ENCODE measurements around the gene CBFB. TPM values are rescaled to one million over a fixed set of nuclear protein-coding genes. Genes with fewer than 3 reads are reported as not detected.

Gene CBFB
- polyA plus RNA-seq, 2 donors = 15.3 to 17.0 TPM

DNA sequence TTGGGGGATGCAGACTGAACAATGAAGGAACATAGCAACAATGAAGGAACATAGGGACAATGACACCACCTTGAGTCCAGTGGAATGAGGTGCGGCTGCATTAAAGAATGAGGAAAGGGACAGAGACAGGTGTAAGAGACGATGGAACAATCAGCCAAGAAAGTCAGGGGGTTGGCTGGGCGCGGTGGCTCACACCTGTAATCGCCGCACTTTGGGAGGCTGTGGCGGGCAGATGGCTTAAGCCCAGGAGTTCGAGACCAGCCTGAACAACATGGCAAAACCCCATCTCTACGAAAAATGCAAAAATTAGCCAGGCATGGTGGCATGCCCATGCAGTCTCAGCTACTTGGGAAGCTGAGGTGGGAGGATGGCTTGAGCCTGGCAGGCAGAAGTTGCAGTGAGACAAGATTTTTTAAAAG, 13.6 kb upstream of the CBFB start:
- Histone ChIP-seq H3K4me3 (ENCODE audit: low read depth in 1 of 2, low read length in 2 of 2) (no peak overlapping the region), H3K27ac (ENCODE audit: low read depth in 2 of 2, low read length in 1 of 2) (no peak overlapping the region), H3K27me3 (ENCODE audit: control insufficient read depth in 1 of 2, insufficient read depth in 2 of 2, low read length in 2 of 2) (no peaks in the 10 kb centered on the region), H3K36me3 (ENCODE audit: control insufficient read depth in 2 of 2, insufficient read depth in 2 of 2, low read length in 1 of 2) (no peaks in the 10 kb centered on the region), H3K4me1 (ENCODE audit: control insufficient read depth in 2 of 2, insufficient read depth in 2 of 2, low read length in 1 of 2) (peaks cover 9 to 10% of the 10 kb centered on the region in 2 donors), H3K9me3 (ENCODE audit: control insufficient read depth in 2 of 2, insufficient read depth in 1 of 2, low read depth in 1 of 2, low read length in 1 of 2) (no peaks in the 10 kb centered on the region)
- 91 to 94% methylated on average over 9 of the region's 9 CpGs for WGBS, 2 donors

DNA sequence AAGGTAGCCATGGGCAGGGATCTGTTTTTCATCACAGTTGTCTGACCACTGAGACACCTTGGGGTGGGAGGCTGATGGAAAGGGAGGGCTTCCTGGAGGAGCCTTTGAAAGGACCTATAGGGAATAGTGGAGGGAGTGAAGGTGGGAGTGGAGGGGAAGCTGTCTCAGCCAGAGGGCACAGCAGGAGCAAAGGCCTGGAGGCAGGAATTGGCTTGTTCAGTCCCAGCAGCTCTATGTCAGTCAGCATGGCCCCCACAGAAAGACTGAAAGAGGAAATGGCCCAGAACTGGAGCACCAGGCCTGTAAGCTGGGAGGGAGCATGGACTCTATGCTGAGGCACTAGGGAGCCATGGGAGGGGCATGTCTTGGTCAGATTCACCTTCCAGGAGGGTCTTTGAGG, 12.8 kb upstream of the CBFB start:
- Histone ChIP-seq H3K36me3 (ENCODE audit: control insufficient read depth in 2 of 2, insufficient read depth in 2 of 2, low read length in 1 of 2) (no peaks in the 10 kb centered on the region), H3K4me1 (ENCODE audit: control insufficient read depth in 2 of 2, insufficient read depth in 2 of 2, low read length in 1 of 2) (peaks cover 9 to 10% of the 10 kb centered on the region in 2 donors), H3K27ac (ENCODE audit: low read depth in 2 of 2, low read length in 1 of 2) (no peak overlapping the region), H3K4me3 (ENCODE audit: low read depth in 1 of 2, low read length in 2 of 2) (no peak overlapping the region), H3K9me3 (ENCODE audit: control insufficient read depth in 2 of 2, insufficient read depth in 1 of 2, low read depth in 1 of 2, low read length in 1 of 2) (no peaks in the 10 kb centered on the region), H3K27me3 (ENCODE audit: control insufficient read depth in 1 of 2, insufficient read depth in 2 of 2, low read length in 2 of 2) (no peaks in the 10 kb centered on the region)

DNA sequence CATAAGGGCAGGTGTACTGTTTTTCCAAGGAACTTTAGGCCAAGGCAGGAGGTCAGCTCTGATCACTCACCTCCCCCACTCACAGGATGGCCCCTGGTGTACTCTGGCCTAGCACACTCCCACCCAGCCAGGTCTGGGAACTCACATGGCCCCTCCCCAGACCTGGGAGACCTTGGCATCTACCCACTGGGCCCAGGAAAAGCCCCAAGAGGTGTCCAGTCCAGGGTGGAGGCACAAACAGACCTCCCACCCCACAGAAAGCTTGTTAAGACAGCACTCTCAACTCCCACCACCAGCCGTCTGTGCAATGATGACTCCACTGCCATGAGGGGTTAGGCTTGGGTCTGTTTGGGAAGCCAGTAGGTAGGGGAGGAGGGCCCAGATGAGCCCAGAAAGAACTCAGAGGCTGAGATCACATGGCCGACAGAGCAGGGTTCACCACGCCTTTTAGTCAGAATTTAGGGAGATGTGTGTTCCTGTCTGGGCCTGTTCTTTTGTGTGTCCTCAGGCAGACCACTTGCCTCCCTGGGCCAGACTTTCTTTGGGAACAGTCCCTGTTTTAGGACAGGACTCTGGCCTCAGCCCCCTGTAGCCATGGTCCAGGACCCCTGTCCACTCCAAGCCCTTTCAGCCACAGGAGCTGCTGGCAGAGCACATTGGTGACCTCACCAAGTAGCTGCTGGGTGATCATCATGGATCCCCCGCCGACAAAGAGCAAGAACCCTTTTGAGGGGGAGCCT, 12.1 kb upstream of the CBFB start:
- no peaks in the 10 kb centered on the region for H3K36me3 ChIP-seq (ENCODE audit: control insufficient read depth in 2 of 2, insufficient read depth in 2 of 2, low read length in 1 of 2)
- no peaks in the 10 kb centered on the region for H3K27me3 ChIP-seq (ENCODE audit: control insufficient read depth in 1 of 2, insufficient read depth in 2 of 2, low read length in 2 of 2)
- H3K9me3 ChIP-seq (ENCODE audit: control insufficient read depth in 2 of 2, insufficient read depth in 1 of 2, low read depth in 1 of 2, low read length in 1 of 2) = no peaks in the 10 kb centered on the region
- WGBS, 2 donors = 65 to 72% methylated on average over 5 of the region's 5 CpGs
- no peak overlapping the region for H3K4me3 ChIP-seq (ENCODE audit: low read depth in 1 of 2, low read length in 2 of 2)
- no peak overlapping the region for H3K27ac ChIP-seq (ENCODE audit: low read depth in 2 of 2, low read length in 1 of 2)
- H3K4me1 ChIP-seq (ENCODE audit: control insufficient read depth in 2 of 2, insufficient read depth in 2 of 2, low read length in 1 of 2) = peaks cover 9 to 10% of the 10 kb centered on the region in 2 donors

DNA sequence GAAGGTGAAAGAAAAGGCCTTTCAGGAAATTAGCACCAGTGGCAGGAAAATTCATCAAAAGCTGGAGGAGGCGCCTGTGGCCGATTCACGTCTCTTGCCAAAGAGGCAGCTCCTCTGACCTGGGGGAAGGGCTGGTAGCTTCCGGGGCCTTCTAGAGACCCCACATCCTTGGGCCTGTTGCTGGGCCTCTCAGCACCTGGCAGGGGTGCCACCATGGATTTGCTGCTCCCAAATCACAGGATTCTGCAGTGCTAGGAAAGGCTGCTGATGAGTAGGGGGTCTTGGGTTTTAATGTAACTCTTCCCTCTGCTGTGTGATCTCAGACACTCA, 11.6 kb upstream of the CBFB start:
- 81 to 90% methylated on average over 4 of the region's 4 CpGs for WGBS, 2 donors
- no peak overlapping the region for H3K4me3 ChIP-seq (ENCODE audit: low read depth in 1 of 2, low read length in 2 of 2)
- H3K4me1 ChIP-seq (ENCODE audit: control insufficient read depth in 2 of 2, insufficient read depth in 2 of 2, low read length in 1 of 2) = peaks cover 9 to 10% of the 10 kb centered on the region in 2 donors
- no peaks in the 10 kb centered on the region for H3K36me3 ChIP-seq (ENCODE audit: control insufficient read depth in 2 of 2, insufficient read depth in 2 of 2, low read length in 1 of 2)
- H3K9me3 ChIP-seq (ENCODE audit: control insufficient read depth in 2 of 2, insufficient read depth in 1 of 2, low read depth in 1 of 2, low read length in 1 of 2) = no peaks in the 10 kb centered on the region
- H3K27ac ChIP-seq (ENCODE audit: low read depth in 2 of 2, low read length in 1 of 2) = no peak overlapping the region
- no peaks in the 10 kb centered on the region for H3K27me3 ChIP-seq (ENCODE audit: control insufficient read depth in 1 of 2, insufficient read depth in 2 of 2, low read length in 2 of 2)

DNA sequence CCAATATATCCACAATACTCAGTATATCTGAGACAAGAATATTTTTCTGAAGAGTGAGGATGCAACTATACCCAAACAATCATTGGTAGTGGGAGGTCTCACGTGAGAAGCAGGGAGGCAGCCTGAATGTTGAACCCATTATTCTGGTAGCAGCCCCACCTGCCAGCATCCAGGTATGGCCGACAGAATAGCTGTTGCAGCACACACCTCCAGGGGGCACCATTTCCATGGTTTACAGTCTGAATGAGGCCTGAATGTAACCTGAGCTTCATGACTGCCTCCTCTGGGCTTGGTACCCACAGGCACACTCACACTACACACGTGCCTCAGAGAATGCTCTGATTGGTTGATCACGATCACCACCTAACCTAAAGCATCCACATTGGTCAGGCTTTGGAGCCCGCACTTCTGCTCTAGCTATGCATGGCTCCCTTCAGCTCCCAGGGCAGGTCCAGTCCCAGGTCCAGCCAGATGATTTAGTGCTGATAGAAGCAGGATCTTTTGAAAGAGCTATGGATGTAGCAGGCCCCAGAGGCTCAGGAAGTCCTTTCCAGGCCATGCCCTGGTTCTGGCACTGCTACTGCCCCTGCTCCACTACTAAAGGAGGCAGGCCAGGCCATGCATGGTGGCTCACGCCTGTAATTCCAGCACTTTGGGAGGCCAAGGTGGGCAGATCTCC, 11.0 kb upstream of the CBFB start:
- Histone ChIP-seq H3K27ac (ENCODE audit: low read depth in 2 of 2, low read length in 1 of 2) (no peak overlapping the region), H3K27me3 (ENCODE audit: control insufficient read depth in 1 of 2, insufficient read depth in 2 of 2, low read length in 2 of 2) (no peaks in the 10 kb centered on the region), H3K9me3 (ENCODE audit: control insufficient read depth in 2 of 2, insufficient read depth in 1 of 2, low read depth in 1 of 2, low read length in 1 of 2) (no peaks in the 10 kb centered on the region), H3K36me3 (ENCODE audit: control insufficient read depth in 2 of 2, insufficient read depth in 2 of 2, low read length in 1 of 2) (no peaks in the 10 kb centered on the region), H3K4me3 (ENCODE audit: low read depth in 1 of 2, low read length in 2 of 2) (no peak overlapping the region), H3K4me1 (ENCODE audit: control insufficient read depth in 2 of 2, insufficient read depth in 2 of 2, low read length in 1 of 2) (peaks cover 9 to 10% of the 10 kb centered on the region in 2 donors)
- WGBS, 2 donors = 25 to 31% methylated on average over 6 of the region's 6 CpGs

DNA sequence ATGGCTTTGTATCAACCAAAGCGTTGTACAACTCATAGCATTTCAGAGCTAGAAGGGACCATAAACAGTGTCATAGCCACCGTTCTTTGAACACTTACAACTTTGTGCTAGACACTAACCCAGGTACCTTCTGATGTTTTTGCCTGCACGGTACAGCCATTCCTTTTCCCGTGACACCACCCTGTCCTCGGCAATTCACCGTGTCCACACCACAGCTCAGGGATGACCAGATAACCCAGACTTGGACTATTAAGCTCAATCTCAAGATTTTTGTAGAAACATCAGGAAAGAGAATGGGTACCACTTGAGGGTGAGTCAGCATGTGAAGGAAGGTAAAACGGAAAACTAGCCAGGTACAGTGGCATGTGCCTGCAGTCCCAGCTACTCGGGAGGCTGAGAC, 9.8 kb upstream of the CBFB start:
- no peak overlapping the region for H3K4me3 ChIP-seq (ENCODE audit: low read depth in 1 of 2, low read length in 2 of 2)
- H3K27ac ChIP-seq (ENCODE audit: low read depth in 2 of 2, low read length in 1 of 2) = no peak overlapping the region
- no peaks in the 10 kb centered on the region for H3K9me3 ChIP-seq (ENCODE audit: control insufficient read depth in 2 of 2, insufficient read depth in 1 of 2, low read depth in 1 of 2, low read length in 1 of 2)
- no peaks in the 10 kb centered on the region for H3K36me3 ChIP-seq (ENCODE audit: control insufficient read depth in 2 of 2, insufficient read depth in 2 of 2, low read length in 1 of 2)
- peaks cover 3 to 4% of the 10 kb centered on the region in 2 donors for H3K4me1 ChIP-seq (ENCODE audit: control insufficient read depth in 2 of 2, insufficient read depth in 2 of 2, low read length in 1 of 2)
- no peaks in the 10 kb centered on the region for H3K27me3 ChIP-seq (ENCODE audit: control insufficient read depth in 1 of 2, insufficient read depth in 2 of 2, low read length in 2 of 2)
- WGBS, 2 donors = 82 to 84% methylated on average over 8 of the region's 8 CpGs

DNA sequence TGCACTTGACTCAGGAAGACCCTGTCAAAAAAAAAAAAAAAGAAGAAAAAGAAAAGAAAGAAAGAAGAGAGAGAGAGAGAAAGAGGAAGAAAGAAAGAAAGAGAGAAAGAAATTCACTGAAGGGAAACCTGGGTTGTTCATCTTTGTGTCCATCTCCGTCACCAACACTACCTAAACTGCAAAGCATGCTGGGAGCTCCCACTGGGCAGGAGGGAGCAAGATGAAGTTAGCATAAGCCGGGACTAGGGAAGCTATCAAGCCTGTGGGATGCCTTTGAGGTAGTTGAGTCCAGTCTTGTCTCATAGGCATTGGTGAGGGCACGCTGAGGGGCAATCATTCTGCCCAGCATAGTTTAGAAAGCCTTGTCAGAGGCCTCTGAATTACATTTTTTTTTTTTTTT, 7.6 kb upstream of the CBFB start:
- H3K4me1 ChIP-seq (ENCODE audit: control insufficient read depth in 2 of 2, insufficient read depth in 2 of 2, low read length in 1 of 2) = no peaks in the 10 kb centered on the region
- H3K27ac ChIP-seq (ENCODE audit: low read depth in 2 of 2, low read length in 1 of 2) = no peak overlapping the region
- H3K27me3 ChIP-seq (ENCODE audit: control insufficient read depth in 1 of 2, insufficient read depth in 2 of 2, low read length in 2 of 2) = no peaks in the 10 kb centered on the region
- no peak overlapping the region for H3K4me3 ChIP-seq (ENCODE audit: low read depth in 1 of 2, low read length in 2 of 2)
- 83 to 85% methylated on average over 3 of the region's 3 CpGs for WGBS, 2 donors
- H3K36me3 ChIP-seq (ENCODE audit: control insufficient read depth in 2 of 2, insufficient read depth in 2 of 2, low read length in 1 of 2) = no peaks in the 10 kb centered on the region
- H3K9me3 ChIP-seq (ENCODE audit: control insufficient read depth in 2 of 2, insufficient read depth in 1 of 2, low read depth in 1 of 2, low read length in 1 of 2) = no peaks in the 10 kb centered on the region

DNA sequence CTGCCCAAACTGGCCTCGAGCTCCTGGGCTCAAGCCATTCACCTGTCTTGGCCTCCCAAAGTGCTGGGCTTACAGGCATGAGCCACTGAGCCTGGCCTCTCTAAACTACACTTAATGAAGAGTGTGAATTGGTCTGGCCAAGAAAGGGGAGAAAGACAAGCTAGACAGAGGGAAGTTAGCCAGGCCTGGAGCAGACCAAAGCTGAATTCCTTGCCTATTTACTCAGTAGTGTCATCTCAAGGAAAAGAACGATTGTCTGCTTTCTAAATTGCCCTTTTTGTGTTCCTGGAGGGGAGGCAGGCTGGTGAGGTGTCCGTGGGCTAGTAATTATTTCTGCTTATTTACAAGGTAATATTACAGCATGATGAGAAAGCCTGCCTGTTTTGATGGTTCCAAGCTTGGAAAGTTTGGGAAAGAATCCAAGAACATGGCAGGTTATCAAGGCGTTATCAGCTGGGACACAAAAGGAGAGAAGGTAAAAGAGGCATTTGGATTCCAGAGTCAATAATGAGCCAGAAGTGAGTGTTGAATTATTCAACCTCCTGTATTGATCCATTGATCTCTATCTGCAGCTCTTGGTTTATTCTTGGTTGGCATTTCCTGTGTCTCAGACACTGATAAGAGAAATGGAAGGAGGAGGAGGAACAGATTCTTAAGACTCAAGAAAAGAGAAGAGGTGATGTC, 6.3 kb upstream of the CBFB start:
- no peaks in the 10 kb centered on the region for H3K9me3 ChIP-seq (ENCODE audit: control insufficient read depth in 2 of 2, insufficient read depth in 1 of 2, low read depth in 1 of 2, low read length in 1 of 2)
- no peaks in the 10 kb centered on the region for H3K27me3 ChIP-seq (ENCODE audit: control insufficient read depth in 1 of 2, insufficient read depth in 2 of 2, low read length in 2 of 2)
- H3K27ac ChIP-seq (ENCODE audit: low read depth in 2 of 2, low read length in 1 of 2) = no peak overlapping the region
- no peaks in the 10 kb centered on the region for H3K4me1 ChIP-seq (ENCODE audit: control insufficient read depth in 2 of 2, insufficient read depth in 2 of 2, low read length in 1 of 2)
- no peaks in the 10 kb centered on the region for H3K36me3 ChIP-seq (ENCODE audit: control insufficient read depth in 2 of 2, insufficient read depth in 2 of 2, low read length in 1 of 2)
- H3K4me3 ChIP-seq (ENCODE audit: low read depth in 1 of 2, low read length in 2 of 2) = no peak overlapping the region
- 58 to 72% methylated on average over 4 of the region's 4 CpGs for WGBS, 2 donors

DNA sequence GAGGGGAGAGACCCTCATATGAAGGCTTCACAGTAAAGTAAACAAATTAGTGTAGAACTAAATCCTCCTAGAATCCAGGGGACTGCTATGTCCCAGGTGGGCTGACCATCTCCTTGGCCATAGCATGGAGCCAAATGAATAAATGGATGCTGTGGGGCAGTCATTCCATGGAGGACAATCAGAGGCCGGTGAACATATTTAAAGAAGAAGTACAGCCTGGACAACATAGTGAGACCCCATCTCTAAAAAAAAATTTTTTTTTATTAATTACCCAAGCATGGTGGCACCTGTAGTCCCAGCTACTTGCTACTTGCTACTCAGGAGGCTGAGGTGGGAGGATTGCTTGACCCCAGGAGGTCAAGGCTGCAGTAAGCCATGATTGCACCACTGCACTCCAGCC, 5.3 kb upstream of the CBFB start:
- Histone ChIP-seq H3K27me3 (ENCODE audit: control insufficient read depth in 1 of 2, insufficient read depth in 2 of 2, low read length in 2 of 2) (no peaks in the 10 kb centered on the region), H3K36me3 (ENCODE audit: control insufficient read depth in 2 of 2, insufficient read depth in 2 of 2, low read length in 1 of 2) (no peaks in the 10 kb centered on the region), H3K27ac (ENCODE audit: low read depth in 2 of 2, low read length in 1 of 2) (no peak overlapping the region), H3K4me1 (ENCODE audit: control insufficient read depth in 2 of 2, insufficient read depth in 2 of 2, low read length in 1 of 2) (peaks cover 0 to under 1% of the 10 kb centered on the region in 2 donors), H3K4me3 (ENCODE audit: low read depth in 1 of 2, low read length in 2 of 2) (no peak overlapping the region), H3K9me3 (ENCODE audit: control insufficient read depth in 2 of 2, insufficient read depth in 1 of 2, low read depth in 1 of 2, low read length in 1 of 2) (no peaks in the 10 kb centered on the region)
- WGBS, 2 donors = 88 to 94% methylated on average over 1 of the region's 1 CpG
